MM.1S (cell line): ENCODE results near the gene NUDT8.
"Not testable (repeated sequence)": the region's sequence is repeated elsewhere in the genome, so short reads cannot be mapped to it uniquely, and the experiment has no call there.

Experiments used
- DNase-seq: peaks from one replicate; pipeline ENCODE4 v3.0.0-alpha.2; 2015
- H2AFZ ChIP-seq: fragments of 300-600 bp; sonication (generic); 2 replicates; pipeline ENCODE4 v1.6.0; 2016; ENCODE audit warnings: antibody characterized with exemption, low read length
- H3F3A ChIP-seq: fragments of 300-600 bp; sonication (generic); 2 replicates; pipeline ENCODE4 v1.6.1; 2016; ENCODE audit warnings: mild to moderate bottlenecking, antibody characterized with exemption, low read length, moderate library complexity, mixed read lengths; ENCODE audit not compliant: insufficient read depth
- H3K27ac ChIP-seq: fragments of 300-600 bp; sonication (generic); 2 replicates; pipeline ENCODE4 v1.5.1; 2016; ENCODE audit warnings: mild to moderate bottlenecking, low read length
- H3K27me3 ChIP-seq: fragments of 300-600 bp; sonication (generic); replicated peaks from 2 replicates; pipeline ENCODE4 v1.6.0; 2016; ENCODE audit warnings: low read length; ENCODE audit not compliant: insufficient read depth
- H3K36me3 ChIP-seq: fragments of 300-600 bp; sonication (generic); replicated peaks from 2 replicates; pipeline ENCODE4 v1.6.1; 2016; ENCODE audit warnings: mild to moderate bottlenecking, low read length, mixed read lengths; ENCODE audit not compliant: insufficient read depth
- H3K4me1 ChIP-seq: fragments of 300-600 bp; sonication (generic); 2 replicates; pipeline ENCODE4 v1.6.1; 2016; ENCODE audit warnings: low read length, mixed read lengths
- H3K4me2 ChIP-seq: fragments of 300-600 bp; sonication (generic); 2 replicates; pipeline ENCODE4 v1.6.0; 2016; ENCODE audit warnings: low read depth, low read length
- H3K4me3 ChIP-seq: fragments of 300-600 bp; sonication (generic); 2 replicates; pipeline ENCODE4 v1.5.1; 2016; ENCODE audit warnings: low read length, mixed read lengths
- H3K79me2 ChIP-seq: fragments of 300-600 bp; sonication (generic); 2 replicates; pipeline ENCODE4 v1.6.1; 2016; ENCODE audit warnings: mixed run types, low read length, mixed read lengths
- H3K9ac ChIP-seq: fragments of 300-600 bp; sonication (generic); 2 replicates; pipeline ENCODE4 v1.6.1; 2016; ENCODE audit warnings: low read length, mixed read lengths
- H3K9me2 ChIP-seq: fragments of 300-600 bp; sonication (generic); replicated peaks from 2 replicates; pipeline ENCODE4 v1.6.1; 2016; ENCODE audit warnings: mild to moderate bottlenecking, low read length, mixed read lengths; ENCODE audit not compliant: insufficient read depth
- H3K9me3 ChIP-seq: fragments of 300-600 bp; sonication (generic); replicated peaks from 2 replicates; pipeline ENCODE4 v1.6.1; 2016; ENCODE audit warnings: mild to moderate bottlenecking, low read length, mixed read lengths; ENCODE audit not compliant: insufficient read depth
- H4K20me1 ChIP-seq: fragments of 300-600 bp; sonication (generic); 2 replicates; pipeline ENCODE4 v1.6.1; 2016; ENCODE audit warnings: mild to moderate bottlenecking, low read length, moderate library complexity, mixed read lengths; ENCODE audit not compliant: insufficient read depth
- EZH2 ChIP-seq: fragments of 300-600 bp; sonication (generic); optimal IDR thresholded peaks from 2 replicates; pipeline ENCODE3; 2017; ENCODE audit warnings: low read depth, mild to moderate bottlenecking, antibody characterized with exemption, low read length, mixed read lengths
- EZH2phosphoT487 ChIP-seq: fragments of 300-600 bp; sonication (generic); IDR thresholded peaks from 2 replicates; pipeline ENCODE4 v1.6.1; 2018; ENCODE audit warnings: antibody characterized with exemption, low read length
- TF ChIP-seq, protein P1 (sequence below): fragments of 300-600 bp; sonication (generic); IDR thresholded peaks from 2 replicates; pipeline ENCODE4 v1.5.1; 2016; ENCODE audit warnings: antibody characterized with exemption, low read length, mixed read lengths

The NUDT8 gene

DNA sequence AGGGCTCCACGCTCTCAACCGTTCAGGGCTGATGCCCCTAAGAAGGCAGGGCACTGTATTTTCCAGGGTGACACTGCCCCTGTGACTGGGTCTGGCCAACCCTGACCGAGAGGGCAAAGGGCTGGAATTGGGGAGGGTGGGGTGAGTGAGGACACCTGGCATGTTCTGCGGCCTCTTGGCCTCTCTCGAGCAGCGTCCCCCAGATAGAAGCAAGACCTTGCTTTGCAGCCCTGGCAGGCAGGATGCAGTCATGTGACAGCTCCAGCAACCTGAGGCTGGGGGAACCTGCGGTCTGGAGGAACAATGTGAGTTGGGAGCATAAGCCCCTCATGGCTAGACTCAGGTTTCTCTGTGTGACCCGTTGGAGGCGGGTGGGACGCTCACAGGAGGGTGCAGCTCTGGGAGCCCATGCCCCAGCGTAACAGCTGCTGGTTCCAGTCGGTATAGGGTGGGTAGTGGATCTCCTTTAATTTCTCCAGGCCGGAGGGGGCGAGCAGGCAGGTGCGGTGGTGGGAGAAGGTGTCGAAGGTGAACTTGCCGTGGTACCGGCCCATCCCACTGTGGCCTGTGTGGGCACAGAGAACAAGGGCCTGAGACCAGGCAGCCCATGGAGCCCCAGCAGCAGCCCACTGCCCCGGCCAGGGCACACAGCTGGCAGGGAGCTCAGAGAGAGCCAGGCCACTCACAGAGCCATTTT lies 33.2 kb upstream of the NUDT8 start:
- Histone ChIP-seq H3K4me2 (no peak overlapping the region), H2AFZ (no peak overlapping the region), H3K4me1 (peaks cover 10% of the 10 kb centered on the region), H3K27ac (no peak overlapping the region), H4K20me1 (no peaks in the 10 kb centered on the region), H3K79me2 (no peaks in the 10 kb centered on the region), H3K36me3 (no peaks in the 10 kb centered on the region), H3K27me3 (peaks cover 20% of the 10 kb centered on the region), H3K4me3 (no peak overlapping the region), H3K9me2 (no peaks in the 10 kb centered on the region), H3K9ac (no peak overlapping the region), H3F3A (peaks cover 7% of the 10 kb centered on the region), H3K9me3 (no peaks in the 10 kb centered on the region)
- TF ChIP-seq, protein P1, sequence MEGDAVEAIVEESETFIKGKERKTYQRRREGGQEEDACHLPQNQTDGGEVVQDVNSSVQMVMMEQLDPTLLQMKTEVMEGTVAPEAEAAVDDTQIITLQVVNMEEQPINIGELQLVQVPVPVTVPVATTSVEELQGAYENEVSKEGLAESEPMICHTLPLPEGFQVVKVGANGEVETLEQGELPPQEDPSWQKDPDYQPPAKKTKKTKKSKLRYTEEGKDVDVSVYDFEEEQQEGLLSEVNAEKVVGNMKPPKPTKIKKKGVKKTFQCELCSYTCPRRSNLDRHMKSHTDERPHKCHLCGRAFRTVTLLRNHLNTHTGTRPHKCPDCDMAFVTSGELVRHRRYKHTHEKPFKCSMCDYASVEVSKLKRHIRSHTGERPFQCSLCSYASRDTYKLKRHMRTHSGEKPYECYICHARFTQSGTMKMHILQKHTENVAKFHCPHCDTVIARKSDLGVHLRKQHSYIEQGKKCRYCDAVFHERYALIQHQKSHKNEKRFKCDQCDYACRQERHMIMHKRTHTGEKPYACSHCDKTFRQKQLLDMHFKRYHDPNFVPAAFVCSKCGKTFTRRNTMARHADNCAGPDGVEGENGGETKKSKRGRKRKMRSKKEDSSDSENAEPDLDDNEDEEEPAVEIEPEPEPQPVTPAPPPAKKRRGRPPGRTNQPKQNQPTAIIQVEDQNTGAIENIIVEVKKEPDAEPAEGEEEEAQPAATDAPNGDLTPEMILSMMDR = no peak
- TF ChIP-seq EZH2phosphoT487 (no peak), EZH2 (no peak)
- DNase-seq = no peak

DNA sequence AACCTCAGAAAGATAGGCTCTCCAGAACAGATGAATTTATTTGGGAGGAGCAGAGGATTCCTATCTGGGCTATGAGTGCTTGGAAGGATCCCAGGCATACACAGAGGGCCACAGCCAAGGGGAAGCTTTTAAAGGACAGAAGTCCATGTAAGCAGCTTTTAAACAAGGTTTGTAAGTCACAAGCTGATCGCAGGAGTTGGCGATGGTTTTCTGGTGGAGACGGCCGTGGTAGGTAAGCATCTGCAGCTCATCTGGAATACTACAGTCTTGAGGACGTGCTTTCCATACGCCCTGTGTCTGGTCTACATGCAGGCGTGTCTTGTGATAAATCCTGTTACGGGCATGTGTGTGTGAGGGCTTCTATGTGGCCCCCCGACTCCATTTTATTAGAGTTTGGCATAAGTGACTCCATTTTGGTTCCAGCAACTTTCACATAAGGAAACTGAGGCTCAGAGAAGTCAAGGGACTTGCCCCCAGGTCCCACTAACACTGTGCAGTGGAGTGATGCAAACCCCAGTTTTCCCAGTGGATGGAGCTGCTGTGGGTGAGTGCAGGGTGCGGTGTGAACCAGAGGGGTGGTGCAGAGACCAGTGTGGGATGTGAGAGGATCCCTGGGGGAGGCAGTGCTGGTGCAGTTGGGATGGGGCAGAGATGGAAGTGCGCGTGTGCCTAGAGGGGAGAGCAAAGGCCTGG lies 32.6 kb upstream of the NUDT8 start:
- Histone ChIP-seq H3F3A (peaks cover 7% of the 10 kb centered on the region), H3K79me2 (no peaks in the 10 kb centered on the region), H3K9me2 (no peaks in the 10 kb centered on the region), H4K20me1 (no peaks in the 10 kb centered on the region), H3K27me3 (peaks cover 20% of the 10 kb centered on the region), H3K4me1 (peaks cover 10% of the 10 kb centered on the region), H3K9ac (no peak overlapping the region), H3K4me3 (no peak overlapping the region), H3K9me3 (no peaks in the 10 kb centered on the region), H3K27ac (no peak overlapping the region), H3K4me2 (no peak overlapping the region), H3K36me3 (no peaks in the 10 kb centered on the region), H2AFZ (no peak overlapping the region)
- no peak for DNase-seq
- no peak for TF ChIP-seq EZH2phosphoT487
- TF ChIP-seq, protein P1 = no peak
- TF ChIP-seq EZH2 = no peak

DNA sequence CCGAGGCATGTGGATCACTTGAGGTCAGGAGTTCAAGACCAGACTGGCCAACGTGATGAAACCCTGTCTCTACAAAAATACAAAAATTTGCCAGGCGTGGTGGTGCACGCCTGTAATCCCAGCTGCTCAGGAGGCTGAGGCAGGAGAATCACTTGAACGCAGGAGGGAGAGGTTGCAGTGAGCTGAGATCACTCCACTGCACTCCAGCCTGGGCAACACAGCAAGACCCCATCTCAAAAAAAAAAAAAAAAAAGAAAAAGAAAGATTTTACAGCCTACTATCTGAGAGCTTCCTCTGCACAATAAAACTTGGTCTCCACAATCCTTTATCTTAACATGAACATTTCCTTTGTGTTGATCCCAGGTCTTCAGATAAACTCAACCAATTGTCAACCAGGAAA lies 31.0 kb upstream of the NUDT8 start:
- H3K79me2 ChIP-seq, H2AFZ ChIP-seq: not testable (repeated sequence)

DNA sequence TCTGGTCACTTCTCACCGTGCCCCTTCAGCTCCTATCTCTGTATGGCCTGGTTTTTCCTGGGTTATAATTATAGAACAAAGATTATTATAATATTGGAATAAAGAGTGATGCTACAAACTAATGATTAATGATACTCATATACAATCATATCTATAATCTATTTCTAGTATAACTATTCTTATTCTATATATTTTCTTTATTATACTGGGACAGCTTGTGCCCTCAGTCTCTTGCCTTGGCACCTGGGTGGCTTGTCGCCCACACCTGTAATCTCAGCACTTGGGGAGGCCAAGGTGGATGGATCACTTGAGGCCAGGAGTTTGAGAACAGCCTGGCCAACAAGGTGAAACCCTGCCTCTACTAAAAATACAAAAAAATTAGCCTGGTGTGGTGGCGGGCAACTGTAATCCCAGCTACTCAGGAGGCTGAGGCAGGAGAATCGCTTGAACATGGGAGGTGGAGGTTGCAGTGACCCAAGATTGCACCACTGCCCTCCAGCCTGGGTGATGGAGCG lies 30.0 kb upstream of the NUDT8 start:
- H4K20me1 ChIP-seq, H2AFZ ChIP-seq, H3K27ac ChIP-seq, H3K4me3 ChIP-seq, H3K9me2 ChIP-seq, H3K36me3 ChIP-seq, H3K79me2 ChIP-seq, DNase-seq, H3K4me2 ChIP-seq, H3F3A ChIP-seq, H3K9ac ChIP-seq, H3K9me3 ChIP-seq, H3K4me1 ChIP-seq: not testable (repeated sequence)
- H3K27me3 ChIP-seq = peaks cover 20% of the 10 kb centered on the region

More for the DNA sequence above, 31.0 kb upstream of the NUDT8 start:
- H3K27me3 ChIP-seq = peaks cover 20% of the 10 kb centered on the region
- H3K4me1 ChIP-seq, H3K4me2 ChIP-seq, H3K9me3 ChIP-seq, H4K20me1 ChIP-seq, H3K9ac ChIP-seq, H3K9me2 ChIP-seq, H3K36me3 ChIP-seq, H3K4me3 ChIP-seq, DNase-seq, H3F3A ChIP-seq, H3K27ac ChIP-seq: not testable (repeated sequence)
